Neural crest cell (in vitro differentiated cells): ENCODE data around the gene KNDC1. TPM values are rescaled to one million over a fixed set of nuclear protein-coding genes. Genes with fewer than 3 reads are reported as not detected.

Experiments used
- DNase-seq: peaks from one replicate; pipeline ENCODE4 v3.0.0; 2021; ENCODE audit warnings: low read depth, mixed read lengths, low spot score
- H3K27ac Mint-ChIP-seq: one replicate; pipeline ENCODE4 v1.8.0; 2021; ENCODE audit warnings: mild to moderate bottlenecking, mixed read lengths; ENCODE audit not compliant: unreplicated experiment
- H3K27me3 Mint-ChIP-seq: 2 replicates; pipeline ENCODE4 v1.8.0; 2021; ENCODE audit warnings: low read depth, mild to moderate bottlenecking, mixed read lengths
- H3K36me3 Mint-ChIP-seq: 2 replicates; pipeline ENCODE4 v1.8.0; 2021; ENCODE audit warnings: low read depth, mild to moderate bottlenecking, mixed read lengths
- H3K4me1 Mint-ChIP-seq: 2 replicates; pipeline ENCODE4 v1.8.0; 2021; ENCODE audit warnings: mixed read lengths
- H3K4me3 Mint-ChIP-seq: one replicate; pipeline ENCODE4 v1.8.0; 2021; ENCODE audit warnings: mild to moderate bottlenecking, mixed read lengths
- H3K9me3 Mint-ChIP-seq: 2 replicates; pipeline ENCODE4 v1.8.0; 2021; ENCODE audit warnings: mixed read lengths
- CTCF ChIP-seq: fragments of 200-600 bp; sonication (generic); conservative IDR thresholded peaks from 2 replicates; pipeline ENCODE4 v1.5.0; 2021; ENCODE audit warnings: antibody characterized with exemption, mild to moderate bottlenecking
- microRNA-seq: library from miRNA; unstranded; fragments of <30 nt; microRNA quantifications from one replicate; pipeline ENCODE4, GENCODE V29; 2020
- total RNA-seq: library from RNA; stranded (reverse); gene quantifications from 2 replicates; pipeline ENCODE4 v1.2.1, GENCODE V29; 2021

KNDC1 gene
- total RNA-seq, 1 donor from 2014 or later, result 5.5 TPM

- no peak overlapping the region for H3K27ac Mint-ChIP-seq
- TF ChIP-seq CTCF, result no peak
- H3K9me3 Mint-ChIP-seq, result no peaks in the 10 kb centered on the region
- no peak overlapping the region for H3K4me3 Mint-ChIP-seq
- no peak for DNase-seq
- H3K27me3 Mint-ChIP-seq, result peaks cover 19% of the 10 kb centered on the region
- peaks cover 3% of the 10 kb centered on the region for H3K4me1 Mint-ChIP-seq
- H3K36me3 Mint-ChIP-seq, result no peaks in the 10 kb centered on the region
Measured at GRCh38 chr10:133272964-133273420, 113.0 kb downstream of the KNDC1 start.

- Mint-ChIP-seq H3K27me3 (peaks cover 19% of the 10 kb centered on the region), H3K9me3 (no peaks in the 10 kb centered on the region), H3K36me3 (no peaks in the 10 kb centered on the region), H3K27ac (no peak overlapping the region), H3K4me3 (no peak overlapping the region), H3K4me1 (peaks cover 3% of the 10 kb centered on the region)
- no peak for DNase-seq
- no peak for TF ChIP-seq CTCF
Measured at GRCh38 chr10:133273534-133274143, 113.6 kb downstream of the KNDC1 start.

GRCh38 chr10:133274751-133275683 is 115.0 kb downstream of the KNDC1 start:
- peaks cover 3% of the 10 kb centered on the region for H3K4me1 Mint-ChIP-seq
- no peak for DNase-seq
- peaks cover 19% of the 10 kb centered on the region for H3K27me3 Mint-ChIP-seq
- no peak overlapping the region for H3K27ac Mint-ChIP-seq
- no peak for TF ChIP-seq CTCF
- no peaks in the 10 kb centered on the region for H3K36me3 Mint-ChIP-seq
- no peaks in the 10 kb centered on the region for H3K9me3 Mint-ChIP-seq
- H3K4me3 Mint-ChIP-seq, result no peak overlapping the region

- Mint-ChIP-seq H3K36me3 (no peaks in the 10 kb centered on the region), H3K27me3 (peaks cover 19% of the 10 kb centered on the region), H3K9me3 (no peaks in the 10 kb centered on the region), H3K27ac (no peak overlapping the region), H3K4me1 (peaks cover 3% of the 10 kb centered on the region), H3K4me3 (peak overlapping the region; percentile 27)
- no peak for DNase-seq
- TF ChIP-seq CTCF, result no peak
Measured at GRCh38 chr10:133275684-133276092, 115.7 kb downstream of the KNDC1 start.

Small RNA genes lying within 50 kb of the gene (microRNA-seq; reads per million reads assigned to microRNA genes)
- not detected for gene MIR202

Other genes starting within 250 kb of the KNDC1 start
- gene CFAP46, start 217.6 kb upstream of the KNDC1 start, total RNA-seq, result 3.7 and 4.4 TPM in 2 replicates
- 0.33 and 0.41 TPM in 2 replicates for gene ADGRA1, start 72.3 kb upstream of the KNDC1 start, total RNA-seq
- gene UTF1, start 70.0 kb downstream of the KNDC1 start, total RNA-seq, result not detected in 2 replicates
- gene VENTX, start 77.6 kb downstream of the KNDC1 start, total RNA-seq, result not detected in 2 replicates
- gene ADAM8, start 116.6 kb downstream of the KNDC1 start, total RNA-seq, result 3.6 and 4.5 TPM in 2 replicates
- gene TUBGCP2, start 148.7 kb downstream of the KNDC1 start, total RNA-seq, result 70.0 and 72.0 TPM in 2 replicates
- 62.7 and 75.6 TPM in 2 replicates for gene ZNF511, start 148.7 kb downstream of the KNDC1 start, total RNA-seq
- gene CALY, start 176.7 kb downstream of the KNDC1 start, total RNA-seq, result 0.82 and 0.89 TPM in 2 replicates
- not detected in 2 replicates for gene PRAP1, start 187.2 kb downstream of the KNDC1 start, total RNA-seq
- gene FUOM, start 197.8 kb downstream of the KNDC1 start, total RNA-seq, result 18.1 and 18.3 TPM in 2 replicates
- 98.1 and 103 TPM in 2 replicates for gene ECHS1, start 213.1 kb downstream of the KNDC1 start, total RNA-seq
- 8.8 and 9.7 TPM in 2 replicates for gene PAOX, start 219.0 kb downstream of the KNDC1 start, total RNA-seq
- 104 and 105 TPM in 2 replicates for gene MTG1, start 233.9 kb downstream of the KNDC1 start, total RNA-seq